Measurements from ENCODE around the gene PPP1CA.
A peak's percentile ranks its signal among the peaks of the same experiment; 100 is the strongest.

The PPP1CA gene

DNA sequence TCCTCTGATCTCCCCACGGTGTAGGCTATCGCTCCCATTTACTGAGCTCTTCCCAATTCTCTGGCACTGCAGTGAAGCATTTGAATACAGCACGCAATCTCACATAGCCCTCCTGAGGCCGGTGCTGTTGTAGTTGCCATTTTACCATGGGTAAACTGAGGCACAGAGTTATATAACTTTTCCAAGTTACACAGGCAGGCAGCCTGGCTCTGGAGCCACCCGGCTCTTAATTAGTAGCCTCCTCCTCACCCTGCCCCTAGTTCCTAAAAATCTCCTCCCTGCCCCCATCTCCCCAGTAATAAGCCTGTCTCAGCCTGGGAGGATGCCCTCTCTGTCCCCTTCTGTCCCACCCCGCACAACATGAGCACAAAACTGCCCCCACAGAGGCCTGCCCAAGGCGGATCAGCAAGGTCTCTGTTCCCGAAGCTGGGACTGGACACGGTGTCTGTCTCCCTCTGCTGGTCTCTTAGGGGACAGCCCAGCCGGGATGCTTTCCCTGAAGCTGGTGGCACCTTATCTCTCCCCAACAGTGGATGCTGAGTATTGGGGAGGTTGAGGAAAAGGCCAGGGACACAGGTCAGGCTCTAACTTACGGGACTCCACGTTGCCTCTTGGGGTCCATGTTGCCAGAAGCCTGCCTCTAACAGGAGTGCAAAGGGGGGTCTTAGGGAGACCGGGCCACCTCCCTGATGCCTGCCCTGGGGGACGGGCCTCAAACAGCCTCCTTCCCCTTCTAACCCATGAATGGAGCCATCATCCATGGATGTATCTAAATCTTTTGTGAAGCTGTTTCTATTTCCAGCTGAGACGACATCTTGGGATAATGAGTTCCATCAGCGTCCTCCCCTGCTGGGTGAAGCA is 19.2 kb downstream of the PPP1CA start:
- DNase-seq (ENCODE audit: low read depth), result peak; percentile 78
- TF ChIP-seq, protein P1, sequence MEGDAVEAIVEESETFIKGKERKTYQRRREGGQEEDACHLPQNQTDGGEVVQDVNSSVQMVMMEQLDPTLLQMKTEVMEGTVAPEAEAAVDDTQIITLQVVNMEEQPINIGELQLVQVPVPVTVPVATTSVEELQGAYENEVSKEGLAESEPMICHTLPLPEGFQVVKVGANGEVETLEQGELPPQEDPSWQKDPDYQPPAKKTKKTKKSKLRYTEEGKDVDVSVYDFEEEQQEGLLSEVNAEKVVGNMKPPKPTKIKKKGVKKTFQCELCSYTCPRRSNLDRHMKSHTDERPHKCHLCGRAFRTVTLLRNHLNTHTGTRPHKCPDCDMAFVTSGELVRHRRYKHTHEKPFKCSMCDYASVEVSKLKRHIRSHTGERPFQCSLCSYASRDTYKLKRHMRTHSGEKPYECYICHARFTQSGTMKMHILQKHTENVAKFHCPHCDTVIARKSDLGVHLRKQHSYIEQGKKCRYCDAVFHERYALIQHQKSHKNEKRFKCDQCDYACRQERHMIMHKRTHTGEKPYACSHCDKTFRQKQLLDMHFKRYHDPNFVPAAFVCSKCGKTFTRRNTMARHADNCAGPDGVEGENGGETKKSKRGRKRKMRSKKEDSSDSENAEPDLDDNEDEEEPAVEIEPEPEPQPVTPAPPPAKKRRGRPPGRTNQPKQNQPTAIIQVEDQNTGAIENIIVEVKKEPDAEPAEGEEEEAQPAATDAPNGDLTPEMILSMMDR (conservative IDR thresholded peaks at IDR 0.05; ENCODE audit: control insufficient read depth, insufficient read depth, low read depth, low read length), result peak; percentile 99
- H3K4me3 ChIP-seq (ENCODE audit: control insufficient read depth, low read depth, low read length), result no peak overlapping the region

DNA sequence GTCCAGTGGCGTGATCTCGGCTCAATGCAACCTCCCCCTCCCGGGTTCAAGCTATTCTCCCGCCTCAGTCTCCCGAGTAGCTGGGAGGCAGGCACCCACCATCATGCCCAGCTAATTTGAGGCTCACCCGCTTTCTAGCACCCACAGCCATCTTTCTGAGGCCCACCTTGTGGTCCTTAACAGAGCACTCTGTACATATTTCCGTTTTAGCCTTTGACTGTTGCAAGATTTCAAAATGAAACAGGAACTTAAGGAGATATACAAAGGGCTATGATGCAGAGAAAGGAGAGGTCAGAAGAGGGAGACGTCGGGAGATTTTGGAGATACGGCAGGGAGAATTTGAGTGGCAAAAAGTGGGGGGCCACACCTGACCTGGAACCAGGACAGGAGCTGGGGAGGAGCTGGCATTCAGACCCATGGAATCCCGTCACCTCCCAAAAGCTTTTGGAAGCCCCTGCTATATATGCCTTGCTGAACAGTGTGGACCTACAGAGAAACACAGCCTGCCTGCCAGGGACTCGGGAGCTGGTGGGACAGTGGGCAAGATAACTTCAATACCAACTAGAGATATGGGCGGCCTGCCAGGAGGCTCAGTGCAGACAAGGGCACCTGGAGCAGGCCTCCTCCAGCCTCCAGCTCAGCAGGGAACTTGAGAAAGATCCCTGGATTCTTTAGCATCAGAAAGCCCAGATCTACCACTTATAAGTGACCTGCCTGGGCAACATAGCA is 20.2 kb downstream of the PPP1CA start:
- TF ChIP-seq, protein P1 (conservative IDR thresholded peaks at IDR 0.05; ENCODE audit: control insufficient read depth, insufficient read depth, low read depth, low read length), result no peak
- DNase-seq (ENCODE audit: low read depth), result no peak
- no peak overlapping the region for H3K4me3 ChIP-seq (ENCODE audit: control insufficient read depth, low read depth, low read length)

- DNase-seq (ENCODE audit: low read depth), result peak; percentile 61
- TF ChIP-seq, protein P1 (conservative IDR thresholded peaks at IDR 0.05; ENCODE audit: control insufficient read depth, insufficient read depth, low read depth, low read length), result no peak
- no peak overlapping the region for H3K4me3 ChIP-seq (ENCODE audit: control insufficient read depth, low read depth, low read length)
These were observed 22.3 kb downstream of the PPP1CA start for GRCh38 chr11:67379061-67380058.

GRCh38 chr11:67378544-67378943 is 23.1 kb downstream of the PPP1CA start:
- no peak overlapping the region for H3K4me3 ChIP-seq (ENCODE audit: control insufficient read depth, low read depth, low read length)
- TF ChIP-seq, protein P1 (conservative IDR thresholded peaks at IDR 0.05; ENCODE audit: control insufficient read depth, insufficient read depth, low read depth, low read length), result no peak
- DNase-seq (ENCODE audit: low read depth), result no peak

GRCh38 chr11:67376873-67377808 is 24.5 kb downstream of the PPP1CA start:
- H3K4me3 ChIP-seq (ENCODE audit: control insufficient read depth, low read depth, low read length), result no peak overlapping the region
- no peak for DNase-seq (ENCODE audit: low read depth)
- TF ChIP-seq, protein P1 (conservative IDR thresholded peaks at IDR 0.05; ENCODE audit: control insufficient read depth, insufficient read depth, low read depth, low read length), result no peak
